Measurements from ENCODE around the gene NAT8L. TPM values are rescaled to one million over a fixed set of nuclear protein-coding genes. Genes with fewer than 3 reads are reported as not detected.

The NAT8L gene
- total RNA-seq, 2 experiments from 2014 or later: 1.0 to 1.1 TPM

GRCh38 chr4:2103843-2104547, 44.9 kb downstream of the NAT8L start:
- no peak overlapping the region for H3K27ac Mint-ChIP-seq
- H3K4me1 Mint-ChIP-seq (ENCODE audit: low read depth): peaks cover 8% of the 10 kb centered on the region
- DNase-seq (no peak), ATAC-seq (no peak)
- peaks cover 2% of the 10 kb centered on the region for H3K36me3 Mint-ChIP-seq (ENCODE audit: low read depth)
- peaks cover 19% of the 10 kb centered on the region for H3K9me3 Mint-ChIP-seq
- TF ChIP-seq, protein P1, sequence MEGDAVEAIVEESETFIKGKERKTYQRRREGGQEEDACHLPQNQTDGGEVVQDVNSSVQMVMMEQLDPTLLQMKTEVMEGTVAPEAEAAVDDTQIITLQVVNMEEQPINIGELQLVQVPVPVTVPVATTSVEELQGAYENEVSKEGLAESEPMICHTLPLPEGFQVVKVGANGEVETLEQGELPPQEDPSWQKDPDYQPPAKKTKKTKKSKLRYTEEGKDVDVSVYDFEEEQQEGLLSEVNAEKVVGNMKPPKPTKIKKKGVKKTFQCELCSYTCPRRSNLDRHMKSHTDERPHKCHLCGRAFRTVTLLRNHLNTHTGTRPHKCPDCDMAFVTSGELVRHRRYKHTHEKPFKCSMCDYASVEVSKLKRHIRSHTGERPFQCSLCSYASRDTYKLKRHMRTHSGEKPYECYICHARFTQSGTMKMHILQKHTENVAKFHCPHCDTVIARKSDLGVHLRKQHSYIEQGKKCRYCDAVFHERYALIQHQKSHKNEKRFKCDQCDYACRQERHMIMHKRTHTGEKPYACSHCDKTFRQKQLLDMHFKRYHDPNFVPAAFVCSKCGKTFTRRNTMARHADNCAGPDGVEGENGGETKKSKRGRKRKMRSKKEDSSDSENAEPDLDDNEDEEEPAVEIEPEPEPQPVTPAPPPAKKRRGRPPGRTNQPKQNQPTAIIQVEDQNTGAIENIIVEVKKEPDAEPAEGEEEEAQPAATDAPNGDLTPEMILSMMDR (IDR thresholded peaks at IDR 0.05): no peak
- peaks cover 2% of the 10 kb centered on the region for H3K27me3 Mint-ChIP-seq
- H3K4me3 Mint-ChIP-seq: no peak overlapping the region
- POLR2A ChIA-PET: no interaction called here
- intact Hi-C loops (cut with micrococcal nuclease): no loop called here
- CTCF ChIA-PET: no interaction called here

DNA sequence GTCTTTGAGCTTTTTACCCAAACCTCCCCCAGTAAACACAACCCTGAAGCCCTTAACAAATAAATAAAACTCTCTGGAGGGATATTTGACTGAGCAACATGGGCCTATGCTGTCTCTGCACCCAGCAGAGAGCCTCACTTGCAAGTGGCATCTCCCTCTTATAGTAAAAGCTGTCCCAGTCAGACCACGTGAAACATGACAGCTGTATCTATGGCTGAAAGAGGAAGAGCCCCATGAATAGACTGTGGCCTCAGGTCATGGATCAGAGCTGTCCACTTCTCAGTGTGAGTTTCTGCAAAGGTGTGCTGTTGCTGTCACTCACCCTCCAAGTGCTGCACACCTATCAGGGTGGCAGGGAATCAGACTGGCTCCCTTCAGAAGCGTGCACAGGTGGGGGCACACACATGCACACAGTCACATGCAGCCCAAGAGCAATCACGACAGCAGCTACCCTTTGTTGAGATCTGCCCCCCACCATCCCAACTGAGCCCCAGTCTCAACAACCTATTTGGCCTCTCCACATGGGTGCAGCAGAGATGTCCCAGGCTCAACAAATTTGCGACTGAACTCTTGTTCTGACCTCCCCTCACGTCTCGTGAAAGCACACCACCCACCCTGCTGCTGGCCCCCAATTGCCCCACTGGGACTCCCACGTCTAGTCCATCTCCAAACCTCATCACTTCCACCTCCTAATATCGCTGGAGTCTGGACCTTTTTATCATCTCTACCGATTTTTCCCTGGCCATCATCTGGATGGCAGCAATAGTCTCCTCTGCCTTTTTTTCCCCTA, 45.6 kb downstream of the NAT8L start:
- Mint-ChIP-seq H3K36me3 (ENCODE audit: low read depth) (peaks cover 2% of the 10 kb centered on the region), H3K27me3 (peaks cover 1% of the 10 kb centered on the region), H3K4me1 (ENCODE audit: low read depth) (peaks cover 9% of the 10 kb centered on the region), H3K9me3 (peaks cover 19% of the 10 kb centered on the region), H3K27ac (no peak overlapping the region), H3K4me3 (no peak overlapping the region)
- DNase-seq (no peak), ATAC-seq (no peak)
- intact Hi-C loops (cut with micrococcal nuclease): no loop called here
- TF ChIP-seq, protein P1 (IDR thresholded peaks at IDR 0.05): no peak
- POLR2A ChIA-PET: no interaction called here
- CTCF ChIA-PET: no interaction called here

- Mint-ChIP-seq H3K9me3 (peaks cover 19% of the 10 kb centered on the region), H3K27ac (no peak overlapping the region), H3K27me3 (peaks cover 5% of the 10 kb centered on the region), H3K4me1 (ENCODE audit: low read depth) (peaks cover 9% of the 10 kb centered on the region), H3K4me3 (no peak overlapping the region), H3K36me3 (ENCODE audit: low read depth) (peaks cover 2% of the 10 kb centered on the region)
- ChIA-PET POLR2A (no interaction called here), CTCF (no interaction called here)
- DNase-seq (no peak), ATAC-seq (no peak)
- TF ChIP-seq, protein P1 (IDR thresholded peaks at IDR 0.05): no peak
- intact Hi-C loops (cut with micrococcal nuclease): no loop called here
These were observed 46.4 kb downstream of the NAT8L start for GRCh38 chr4:2105559-2105958.

GRCh38 chr4:2116687-2117400, 57.7 kb downstream of the NAT8L start:
- H3K4me1 Mint-ChIP-seq (ENCODE audit: low read depth): no peaks in the 10 kb centered on the region
- DNase-seq: no peak
- CTCF ChIA-PET: interaction anchor here (1.0 kb wide), 1 partner anchor 9 kb away, joined by 3 read pairs; no protein-coding TSS in a partner anchor
- H3K27me3 Mint-ChIP-seq: no peaks in the 10 kb centered on the region
- ATAC-seq: no peak
- no peak overlapping the region for H3K27ac Mint-ChIP-seq
- POLR2A ChIA-PET: no interaction called here
- TF ChIP-seq, protein P1 (IDR thresholded peaks at IDR 0.05): no peak
- H3K4me3 Mint-ChIP-seq: no peak overlapping the region
- intact Hi-C loops (cut with micrococcal nuclease): no loop called here
- no peaks in the 10 kb centered on the region for H3K9me3 Mint-ChIP-seq
- no peaks in the 10 kb centered on the region for H3K36me3 Mint-ChIP-seq (ENCODE audit: low read depth)

Other genes with a start within 250 kb of the NAT8L start
- 10 to 100 TPM; 49.4 to 53.2 TPM for gene LETM1, start 203.2 kb upstream of the NAT8L start, total RNA-seq
- 100 to 1,000 TPM; 219 TPM for gene NSD2, start 187.9 kb upstream of the NAT8L start, total RNA-seq
- gene NELFA, start 50.4 kb upstream of the NAT8L start, total RNA-seq: 10 to 100 TPM; 43.9 to 46.3 TPM
- gene HAUS3, start 182.8 kb downstream of the NAT8L start, total RNA-seq: 10 to 100 TPM; 18.4 to 19.5 TPM
- 1 to 10 TPM; 2.1 to 2.9 TPM for gene POLN, start 182.8 kb downstream of the NAT8L start, total RNA-seq
- 1 to 10 TPM; 1.5 to 2.3 TPM for gene MXD4, start 202.8 kb downstream of the NAT8L start, total RNA-seq